IMR-90 (cell line): Measurements from ENCODE around the gene CSH2.

Source experiments
- CTCF ChIP-seq: conservative IDR thresholded peaks from 2 replicates; pipeline ENCODE4 v1.5.1; 2012; ENCODE audit warnings: mild to moderate bottlenecking, low read depth, low read length, improper control_type of control experiment
- POLR2A ChIP-seq: IDR thresholded peaks from 2 replicates; pipeline ENCODE4 v1.6.1; 2012; ENCODE audit warnings: mild to moderate bottlenecking, low read depth, low read length

- no peak for TF ChIP-seq CTCF
- TF ChIP-seq POLR2A = no peak
These were observed 38.2 kb downstream of the CSH2 start for GRCh38 chr17:63835167-63835720.
